Activated gamma-delta T cell treated with Interleukin-2 at 50 U/mL for 16 hours (primary cell): Measurements from ENCODE around the gene MARCHF4.
"Not testable (repeated sequence)": the region's sequence is repeated elsewhere in the genome, so short reads cannot be mapped to it uniquely, and the experiment has no call there.

Experiments used
- DNase-seq: peaks from one replicate; pipeline ENCODE4 v3.0.0-alpha.2; 2020

Gene MARCHF4

DNA sequence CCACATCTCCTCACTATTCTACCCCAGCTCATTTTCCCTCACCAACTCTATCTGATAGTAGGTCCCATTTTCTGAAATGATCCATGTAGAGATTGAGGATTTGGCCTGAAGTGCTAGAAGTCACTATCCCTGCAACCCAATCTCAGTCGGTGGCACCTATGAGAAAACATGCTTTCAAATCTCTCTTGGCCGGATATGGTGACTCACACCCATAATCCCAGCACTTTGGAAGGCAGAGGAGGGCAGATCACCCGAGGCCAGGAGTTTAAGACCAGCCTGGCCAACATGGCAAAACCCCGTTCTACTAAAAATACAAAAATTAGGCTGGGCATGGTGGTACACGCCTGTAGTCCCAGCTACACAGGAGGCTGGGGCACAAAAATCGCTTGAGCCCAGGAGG lies 19.1 kb upstream of the MARCHF4 start:
- DNase-seq: no peak

- no peak for DNase-seq
Measured at GRCh38 chr2:216389570-216389969, 17.3 kb upstream of the MARCHF4 start.

- no peak for DNase-seq
Measured at GRCh38 chr2:216388046-216388884, 16.0 kb upstream of the MARCHF4 start.

DNA sequence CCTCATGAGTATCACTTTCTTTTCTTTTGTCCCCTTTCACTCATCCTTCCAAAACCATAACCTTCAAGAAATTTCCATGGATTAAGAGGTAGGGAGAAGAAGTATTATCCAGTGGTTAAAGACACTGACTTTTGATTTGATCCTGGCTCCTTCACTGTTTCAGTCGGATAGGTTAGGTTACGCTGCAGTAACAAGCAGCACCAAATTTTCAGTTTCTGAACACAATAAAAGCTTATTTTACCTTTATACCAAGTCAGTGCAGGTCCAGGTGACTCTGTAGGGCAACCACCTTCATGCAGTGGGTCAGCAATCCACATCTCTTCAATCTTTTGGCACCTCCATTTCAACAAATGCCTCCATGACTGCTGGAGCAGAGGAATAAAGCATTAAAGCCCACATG lies 15.0 kb upstream of the MARCHF4 start:
- DNase-seq: no peak

DNA sequence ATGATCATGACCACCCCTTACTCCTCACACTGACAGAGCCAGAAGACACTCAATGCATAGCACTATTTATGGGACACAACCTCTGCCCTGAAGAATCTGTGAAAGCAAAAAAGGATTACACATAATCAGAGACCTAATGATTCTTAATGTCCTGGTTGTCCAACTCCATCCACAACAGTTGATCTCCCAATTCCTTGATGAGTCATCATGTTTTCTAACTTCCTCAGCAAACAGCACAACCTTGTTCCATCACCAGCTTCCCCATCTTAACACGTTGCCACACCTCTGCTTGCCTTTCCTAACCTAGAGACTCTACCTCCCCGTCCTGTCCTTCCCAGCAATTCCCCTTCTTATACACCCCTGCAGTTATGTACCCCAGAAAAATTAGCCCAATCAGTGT lies 13.2 kb upstream of the MARCHF4 start:
- no peak for DNase-seq

DNA sequence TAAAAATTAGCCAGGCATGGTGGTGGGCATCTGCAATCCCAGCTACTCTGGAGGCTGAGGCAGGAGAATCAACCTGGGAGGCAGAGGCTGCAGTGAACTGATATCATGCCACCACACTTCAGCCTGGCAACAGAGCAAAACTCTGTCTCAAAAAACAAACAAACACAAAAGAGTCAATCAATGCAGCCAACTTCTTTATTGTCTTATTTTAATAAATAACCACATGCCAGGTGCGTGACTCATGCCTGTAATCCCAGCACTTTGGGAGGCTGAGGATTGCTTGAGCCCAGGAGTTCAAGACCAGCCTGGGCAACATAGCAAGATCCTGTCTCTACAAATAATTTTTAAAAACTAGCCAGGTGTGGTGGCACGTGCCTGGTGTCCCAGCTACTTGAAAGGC lies 12.1 kb upstream of the MARCHF4 start:
- not testable (repeated sequence) for DNase-seq

DNA sequence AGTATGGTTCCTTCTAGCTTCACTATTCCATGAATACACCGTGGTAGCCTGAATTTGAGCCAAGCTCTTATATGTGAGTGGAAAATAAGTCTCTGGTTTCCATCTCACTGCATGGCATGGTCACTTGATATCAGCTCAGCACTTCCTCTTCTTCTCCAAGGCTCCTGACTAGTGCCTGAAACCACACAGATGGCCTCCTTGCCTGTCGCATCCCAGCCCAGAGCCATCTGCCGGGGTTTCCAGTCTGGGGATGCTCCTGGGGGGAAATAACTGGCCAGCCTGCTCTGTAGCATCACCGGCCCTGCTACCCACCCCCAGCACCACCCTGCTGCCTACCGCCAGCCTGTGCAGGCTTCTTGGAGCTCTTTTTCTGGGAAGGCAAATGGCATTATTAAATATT lies 7.7 kb upstream of the MARCHF4 start:
- DNase-seq: no peak

DNA sequence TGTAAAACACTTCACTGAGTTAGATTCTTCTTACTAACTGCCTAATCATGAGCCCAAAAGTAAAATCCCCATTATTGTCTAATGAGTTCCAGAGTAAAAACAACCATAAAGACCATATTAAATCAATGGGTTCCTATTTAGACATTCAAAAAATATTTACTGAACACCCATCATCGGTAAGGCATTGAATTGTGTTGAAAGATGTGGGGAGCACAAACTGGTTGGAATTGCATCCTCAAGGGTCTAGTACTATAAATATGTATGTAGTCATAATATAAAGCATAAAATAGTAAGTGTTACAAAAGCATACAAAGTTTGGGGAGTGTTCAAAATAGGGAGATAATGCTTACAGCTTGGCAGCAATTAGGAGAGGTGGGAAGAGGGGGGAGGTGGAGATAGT lies 3.0 kb upstream of the MARCHF4 start:
- no peak for DNase-seq

GRCh38 chr2:216373896-216374295 lies 1.6 kb upstream of the MARCHF4 start:
- no peak for DNase-seq

GRCh38 chr2:216372761-216373291 lies 543 bp upstream of the MARCHF4 start:
- no peak for DNase-seq

GRCh38 chr2:216370961-216371712 lies 1.1 kb downstream of the MARCHF4 start:
- no peak for DNase-seq

GRCh38 chr2:216369821-216370220 lies 2.5 kb downstream of the MARCHF4 start:
- no peak for DNase-seq

DNA sequence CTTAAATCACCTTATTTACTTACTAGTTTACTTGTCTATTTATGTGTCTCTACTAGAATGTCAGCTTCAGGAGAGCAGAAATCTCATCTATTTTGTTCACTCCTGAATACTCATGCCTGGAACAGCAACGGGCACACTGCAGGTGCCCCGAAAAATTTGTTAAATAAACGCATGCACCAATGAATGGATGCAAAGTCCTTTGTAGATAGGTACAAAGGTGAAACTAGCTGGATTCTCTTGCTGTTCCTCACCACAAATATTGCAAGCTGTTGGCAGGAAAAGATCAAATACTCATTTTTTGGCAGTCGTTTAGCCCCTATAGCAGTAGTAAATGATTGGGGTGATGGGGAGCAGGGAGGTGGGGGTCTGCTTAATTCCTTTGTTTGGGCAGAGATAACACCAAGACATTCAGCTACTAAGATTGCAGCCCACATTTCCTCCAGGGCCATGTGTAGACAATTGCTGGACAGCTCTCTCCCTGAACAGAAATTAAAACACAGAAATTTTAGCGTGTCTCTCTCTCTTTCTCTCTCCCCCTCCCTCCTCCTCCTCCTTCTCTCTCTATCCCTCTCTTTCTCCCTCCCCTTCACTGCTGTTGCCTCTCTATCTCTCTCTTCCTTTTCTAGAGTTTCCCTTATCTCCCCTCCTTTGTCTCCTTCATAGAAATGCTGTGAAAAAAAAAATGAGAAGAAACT lies 5.4 kb downstream of the MARCHF4 start:
- DNase-seq: no peak

GRCh38 chr2:216365518-216365917 lies 6.8 kb downstream of the MARCHF4 start:
- no peak for DNase-seq

- DNase-seq: no peak
Measured at GRCh38 chr2:216363221-216363620, 9.1 kb downstream of the MARCHF4 start.

DNA sequence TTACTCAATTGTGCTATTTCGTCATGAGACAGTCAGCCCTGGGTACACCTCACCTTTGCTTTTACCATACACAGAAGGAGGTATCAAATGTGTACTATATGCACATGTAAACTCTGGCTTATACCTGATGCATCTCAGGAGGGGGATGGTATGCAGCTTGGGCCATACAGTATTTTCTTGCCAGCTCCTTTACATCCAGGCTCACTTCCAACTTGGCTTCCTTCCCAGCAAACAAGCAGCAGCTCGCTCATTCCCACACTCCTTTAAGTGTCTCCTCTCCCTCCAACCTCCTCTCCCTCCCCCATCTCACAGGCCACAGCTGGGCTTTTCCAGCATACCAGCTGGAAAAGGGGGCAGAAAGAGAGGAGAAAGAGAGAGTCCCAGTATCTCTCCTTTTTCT lies 9.6 kb downstream of the MARCHF4 start:
- no peak for DNase-seq

- no peak for DNase-seq
Measured at GRCh38 chr2:216355711-216356110, 16.6 kb downstream of the MARCHF4 start.

DNA sequence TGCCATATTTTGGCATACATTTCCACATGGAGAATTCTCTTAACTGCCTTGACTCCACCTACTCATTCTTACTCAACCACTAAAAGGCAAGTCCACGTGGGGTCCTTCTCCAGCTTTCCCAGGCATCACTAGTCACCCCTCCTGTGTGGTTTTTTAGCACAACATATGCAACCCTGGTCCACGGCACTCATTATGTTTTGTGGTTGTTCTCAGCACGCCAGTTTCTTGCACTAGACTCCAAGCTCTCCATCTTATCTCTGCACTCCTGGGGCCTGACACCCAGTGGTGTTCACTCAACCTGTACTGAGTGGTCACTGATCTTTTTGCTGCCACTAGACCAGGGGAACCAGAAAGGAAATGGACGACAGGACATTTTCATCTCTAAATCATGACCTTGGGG lies 18.0 kb downstream of the MARCHF4 start:
- DNase-seq: no peak

DNA sequence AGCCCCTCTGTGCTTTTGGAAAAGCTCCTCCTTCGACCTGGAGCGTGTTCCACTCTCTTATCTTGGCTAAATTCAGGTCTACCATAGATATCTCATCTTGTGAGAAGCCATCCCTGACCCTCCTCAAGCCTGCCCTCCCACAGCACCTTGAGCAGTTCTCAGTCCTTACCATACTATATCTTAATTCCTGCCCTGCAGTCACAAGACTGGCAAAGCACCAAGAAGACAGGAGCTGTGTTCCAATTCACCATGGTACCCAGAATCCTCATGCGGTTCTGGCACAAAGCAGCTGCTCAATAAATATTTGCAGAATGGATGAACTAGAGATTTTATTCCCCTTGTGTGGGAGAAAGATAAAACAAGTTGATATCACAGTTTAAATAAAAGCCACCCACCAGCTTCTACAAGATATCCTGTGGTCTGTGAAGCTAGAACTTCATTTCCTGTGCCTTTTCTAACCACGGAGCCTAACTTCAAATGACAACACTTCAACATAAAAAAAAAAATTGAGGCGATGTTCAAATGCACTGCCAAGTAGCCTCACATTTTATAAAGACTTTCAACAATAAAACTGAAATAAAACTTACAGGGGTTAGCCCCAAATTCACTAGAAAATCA lies 19.5 kb downstream of the MARCHF4 start:
- peak; percentile 20 for DNase-seq

DNA sequence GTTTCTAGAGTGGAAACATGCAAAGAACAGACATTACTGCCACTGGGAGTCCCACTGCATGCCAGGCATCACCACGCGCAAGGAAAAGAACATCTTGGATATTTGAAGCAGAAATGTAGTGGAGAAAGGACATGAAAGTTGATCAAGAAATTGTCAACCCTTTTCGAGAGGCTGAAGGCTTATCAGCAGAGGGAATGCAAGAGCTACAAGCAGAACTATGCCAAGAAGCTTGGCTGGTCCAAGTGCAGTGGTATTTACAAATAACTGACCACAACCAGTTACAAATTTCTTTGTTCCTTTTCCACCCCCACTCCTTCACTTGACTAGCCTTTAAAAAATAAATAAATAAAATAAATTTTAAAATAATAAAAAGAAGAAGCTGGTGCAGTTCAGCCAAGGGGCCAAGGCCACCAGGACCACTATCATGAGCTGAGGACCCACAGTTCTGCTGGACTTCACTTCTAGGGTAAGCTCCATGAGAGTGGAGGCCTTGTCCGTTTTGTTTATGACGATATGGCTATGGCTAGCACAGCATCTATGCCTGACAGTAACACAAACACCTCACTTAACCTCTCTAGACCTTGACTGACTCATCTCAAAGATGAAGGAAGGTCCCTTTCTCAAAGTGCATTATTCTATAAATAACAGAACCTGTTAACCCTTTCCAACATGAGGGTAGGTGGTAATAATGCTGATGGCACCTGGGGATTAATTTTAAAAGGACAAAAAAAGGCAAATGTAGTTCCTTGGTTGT lies 20.9 kb downstream of the MARCHF4 start:
- DNase-seq: no peak

DNA sequence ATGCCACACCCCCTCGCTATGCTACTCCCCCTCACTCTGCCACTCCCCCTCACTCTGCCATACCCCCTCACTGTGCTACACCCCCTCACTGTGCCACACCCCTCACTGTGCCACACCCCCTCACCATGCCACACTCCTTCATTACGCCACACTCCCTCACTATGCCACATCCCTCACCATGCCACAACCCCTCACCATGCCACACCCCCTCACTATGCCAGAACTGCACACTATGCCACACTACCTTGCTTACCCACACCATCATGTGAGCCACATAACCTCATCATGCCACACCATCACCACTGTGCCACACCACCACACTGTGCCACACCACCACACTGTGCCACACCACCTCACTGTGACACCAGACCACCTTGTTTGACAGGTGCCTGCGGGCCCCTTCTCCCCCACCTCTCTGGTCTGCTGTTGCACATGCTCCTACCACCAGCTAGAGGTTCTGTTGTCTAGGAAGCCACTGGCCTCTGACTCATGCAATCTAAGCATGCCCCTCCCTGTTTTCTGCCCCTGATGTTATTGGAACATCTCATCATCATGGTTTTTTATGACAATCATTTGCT lies 22.0 kb downstream of the MARCHF4 start:
- DNase-seq: peak; percentile 50

DNA sequence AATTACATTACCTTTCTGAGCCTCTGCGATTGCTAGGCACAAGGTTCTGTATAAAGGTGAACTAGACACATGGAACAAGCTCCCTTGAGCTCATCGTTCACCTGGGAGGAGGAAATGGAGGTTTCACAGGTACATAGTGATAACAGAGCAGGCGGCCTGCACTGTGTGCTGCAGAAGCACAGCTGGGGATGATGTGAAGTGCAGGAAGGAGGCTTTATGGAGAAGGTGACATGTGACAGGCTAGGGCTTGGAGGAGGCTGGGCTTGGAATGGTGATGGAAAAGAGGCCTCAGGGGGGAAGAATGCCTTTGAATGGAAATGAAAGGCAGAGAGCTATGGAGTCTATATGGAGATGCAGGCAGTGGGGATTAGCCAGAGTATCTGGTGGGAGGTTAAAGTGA lies 22.9 kb downstream of the MARCHF4 start:
- no peak for DNase-seq
